ENCODE measurements around the gene UBAC2.

The UBAC2 gene

DNA sequence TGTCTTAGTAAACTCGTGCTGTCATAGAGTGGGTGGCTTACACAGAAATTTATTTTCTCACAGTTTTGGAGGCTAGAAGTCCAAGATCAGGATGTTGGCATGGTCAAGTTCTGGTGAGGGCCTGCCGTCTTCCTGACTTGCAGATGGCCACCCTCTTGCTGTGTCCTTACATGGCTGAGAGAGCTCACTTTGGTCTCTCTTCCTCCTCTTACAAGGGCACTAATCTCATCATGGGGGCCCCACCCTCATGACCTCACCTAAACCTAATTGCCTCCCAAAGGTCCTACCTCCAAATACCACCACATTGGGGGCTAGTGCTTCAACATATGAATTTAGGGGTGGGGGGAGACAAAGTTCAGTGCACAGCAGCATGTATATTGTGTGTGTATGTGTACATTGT is 71.8 kb downstream of the UBAC2 start:
- no peak for DNase-seq

DNA sequence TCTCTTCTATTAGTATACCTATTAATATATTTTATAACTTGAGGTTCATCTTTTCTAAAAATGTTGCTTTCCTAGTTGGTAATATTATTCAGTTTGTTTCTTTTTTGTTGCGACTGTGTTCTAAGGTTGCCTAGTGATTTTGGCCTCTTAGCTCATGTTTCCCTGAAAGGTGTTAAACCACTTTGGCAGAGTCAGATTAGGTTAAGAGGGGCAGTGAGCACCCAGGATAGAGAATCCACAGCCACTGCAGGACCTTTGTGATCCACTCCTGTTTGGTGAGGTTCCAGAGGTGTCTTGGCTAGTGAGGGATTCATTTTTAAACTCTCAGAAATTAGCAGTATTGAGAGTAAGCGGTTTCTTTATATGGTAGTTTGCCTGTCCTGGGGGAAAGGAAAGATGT is 72.5 kb downstream of the UBAC2 start:
- no peak for DNase-seq

DNA sequence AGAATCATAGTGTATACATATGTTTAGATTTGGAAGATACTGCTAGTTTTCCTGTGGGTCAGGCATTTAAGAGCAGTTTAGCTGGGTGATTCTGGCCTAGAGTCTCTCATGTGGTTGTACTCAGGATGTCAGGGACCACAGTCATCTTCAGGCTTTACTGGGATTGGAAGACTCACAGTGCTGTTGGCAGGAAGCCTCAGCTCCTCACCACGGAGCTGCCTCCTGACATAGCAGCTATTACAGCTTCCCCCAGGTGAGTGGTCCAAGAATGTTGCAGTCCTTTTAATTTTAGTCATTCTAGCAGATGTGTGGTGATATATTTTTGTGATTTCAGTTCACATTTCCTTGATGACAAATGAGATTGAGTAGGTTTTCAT is 74.4 kb downstream of the UBAC2 start:
- DNase-seq, result no peak

DNA sequence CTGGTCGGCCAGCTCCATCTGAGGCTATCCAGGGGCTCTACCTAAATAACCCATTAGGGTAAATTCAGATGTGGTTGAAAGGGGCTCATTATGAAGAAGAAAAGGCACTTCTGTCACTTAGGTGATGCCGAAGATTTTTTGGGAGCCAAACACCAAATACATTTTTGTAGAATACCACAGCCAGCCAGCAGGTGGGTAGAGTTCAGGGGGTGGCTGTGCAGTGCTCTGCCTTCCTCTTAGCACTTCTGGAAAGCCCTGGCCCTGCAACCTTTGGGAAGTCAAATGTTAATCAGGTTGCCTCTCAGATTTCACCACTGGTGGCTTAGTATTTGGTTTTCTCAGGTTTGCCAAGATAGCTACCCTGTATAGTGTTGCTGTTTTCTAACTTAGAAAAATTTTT is 76.1 kb downstream of the UBAC2 start:
- no peak for DNase-seq

DNA sequence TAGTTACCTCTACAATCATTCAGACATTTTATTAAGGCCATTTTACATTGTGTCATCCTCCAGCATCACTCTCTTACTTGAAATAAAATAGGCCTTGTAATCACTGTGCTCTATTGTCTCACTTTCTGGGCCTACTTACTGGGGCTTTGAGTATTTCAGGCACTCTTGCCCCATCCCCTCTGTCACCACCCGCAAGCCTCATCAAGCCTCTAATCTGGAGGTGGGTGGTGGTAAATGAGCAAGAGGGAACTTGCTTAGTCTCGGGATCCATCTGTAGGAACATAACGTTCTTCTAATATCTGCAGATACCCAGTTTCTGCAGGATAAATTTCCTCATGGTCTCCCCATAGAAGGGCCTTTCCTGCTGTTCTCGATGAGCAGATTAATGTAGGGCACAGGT is 77.0 kb downstream of the UBAC2 start:
- no peak for DNase-seq

DNA sequence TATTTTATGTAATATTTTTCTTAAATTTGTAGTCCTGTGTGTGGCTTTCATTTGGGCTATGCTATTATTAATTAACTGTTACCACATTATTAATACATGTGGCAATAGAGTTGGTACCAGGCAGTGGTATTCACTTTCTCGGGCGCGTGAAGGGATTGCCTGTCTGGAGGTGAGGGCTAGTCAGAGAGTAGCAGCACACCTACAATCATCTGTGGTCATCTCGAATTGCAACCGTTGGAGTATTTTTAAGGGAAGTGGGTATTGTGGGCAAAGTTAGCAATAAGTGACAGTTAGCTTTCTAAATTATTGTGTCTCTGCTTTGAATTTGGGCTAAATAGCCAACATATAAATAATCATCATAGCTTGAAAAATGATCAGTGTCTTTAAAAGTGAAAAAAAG is 77.5 kb downstream of the UBAC2 start:
- no peak for DNase-seq

DNA sequence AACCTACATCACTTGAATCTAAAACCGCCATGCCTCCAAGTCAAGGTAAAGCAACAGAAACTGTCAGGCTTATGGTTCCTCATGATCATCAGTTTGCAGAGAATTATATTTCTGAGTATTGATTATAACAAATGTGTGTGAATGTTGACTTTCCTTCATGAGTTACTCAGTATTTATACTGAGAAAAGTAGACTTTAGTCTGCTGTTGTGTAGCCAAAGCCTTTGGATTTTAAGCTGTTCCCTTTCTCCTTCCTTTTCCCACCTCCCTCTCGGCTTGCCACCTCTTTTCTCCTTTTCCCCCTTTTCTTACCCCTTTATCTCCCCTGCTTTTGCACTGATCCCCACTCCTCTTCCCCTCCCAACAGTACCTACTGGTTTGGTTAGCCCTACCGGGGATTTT is 78.2 kb downstream of the UBAC2 start:
- no peak for DNase-seq

DNA sequence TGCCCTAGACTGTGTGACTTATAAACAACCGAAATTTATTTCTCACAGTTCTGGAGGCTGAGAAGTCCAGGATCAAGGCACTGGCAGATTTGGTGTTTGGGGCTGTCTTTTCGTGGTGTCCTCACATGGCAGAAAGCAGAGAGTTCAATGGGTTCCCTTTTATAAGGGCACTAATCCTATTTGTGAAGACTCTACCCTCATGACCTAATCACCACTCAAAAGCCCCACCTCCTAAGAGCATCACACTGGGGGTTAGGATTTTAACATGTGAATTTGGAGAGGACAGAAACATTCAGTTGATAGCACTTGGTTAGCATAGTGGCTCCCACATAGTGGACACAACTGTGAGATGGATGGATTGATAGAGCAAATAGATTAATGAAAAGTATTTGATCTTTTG is 79.0 kb downstream of the UBAC2 start:
- DNase-seq, result no peak

DNA sequence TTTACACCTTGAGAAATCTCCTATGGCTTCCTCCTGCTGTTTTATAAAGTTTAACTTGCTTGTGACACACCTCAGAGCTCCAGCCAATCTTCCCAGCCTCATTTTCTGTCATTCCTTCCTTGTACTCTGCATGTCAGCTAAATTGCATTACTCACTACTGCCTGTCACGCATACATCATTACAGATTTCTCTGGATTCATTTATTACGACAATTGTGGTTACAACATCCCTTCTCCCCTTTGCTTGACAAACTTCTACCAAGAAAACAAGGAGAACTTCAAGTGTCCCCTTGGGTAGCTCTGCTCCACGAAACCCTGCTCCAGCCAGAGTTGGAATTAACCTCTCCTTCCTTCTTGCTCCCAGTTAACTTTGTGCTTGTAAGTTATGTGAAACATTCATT is 79.5 kb downstream of the UBAC2 start:
- no peak for DNase-seq

DNA sequence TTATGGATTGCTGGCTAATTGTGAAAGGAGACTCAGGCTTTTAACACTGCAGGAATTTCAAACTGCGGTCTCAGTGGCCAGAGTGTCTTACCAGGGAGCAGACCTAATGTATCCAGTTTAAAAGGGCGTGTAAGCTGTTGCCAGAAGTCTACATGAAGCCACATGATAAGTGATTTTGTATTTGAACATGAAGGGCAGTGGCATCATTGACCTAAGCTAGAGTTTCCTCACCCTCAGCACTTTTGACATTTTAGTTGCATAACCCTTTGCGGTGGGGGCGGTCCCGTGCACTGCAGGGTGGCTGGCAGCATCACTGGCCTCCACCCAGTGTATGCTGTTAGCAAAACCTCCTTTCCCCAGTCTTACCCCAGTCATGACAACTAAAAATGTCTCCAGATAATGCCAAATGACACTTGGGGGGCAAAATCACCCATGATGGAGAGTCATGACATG is 81.2 kb downstream of the UBAC2 start:
- no peak for DNase-seq

DNA sequence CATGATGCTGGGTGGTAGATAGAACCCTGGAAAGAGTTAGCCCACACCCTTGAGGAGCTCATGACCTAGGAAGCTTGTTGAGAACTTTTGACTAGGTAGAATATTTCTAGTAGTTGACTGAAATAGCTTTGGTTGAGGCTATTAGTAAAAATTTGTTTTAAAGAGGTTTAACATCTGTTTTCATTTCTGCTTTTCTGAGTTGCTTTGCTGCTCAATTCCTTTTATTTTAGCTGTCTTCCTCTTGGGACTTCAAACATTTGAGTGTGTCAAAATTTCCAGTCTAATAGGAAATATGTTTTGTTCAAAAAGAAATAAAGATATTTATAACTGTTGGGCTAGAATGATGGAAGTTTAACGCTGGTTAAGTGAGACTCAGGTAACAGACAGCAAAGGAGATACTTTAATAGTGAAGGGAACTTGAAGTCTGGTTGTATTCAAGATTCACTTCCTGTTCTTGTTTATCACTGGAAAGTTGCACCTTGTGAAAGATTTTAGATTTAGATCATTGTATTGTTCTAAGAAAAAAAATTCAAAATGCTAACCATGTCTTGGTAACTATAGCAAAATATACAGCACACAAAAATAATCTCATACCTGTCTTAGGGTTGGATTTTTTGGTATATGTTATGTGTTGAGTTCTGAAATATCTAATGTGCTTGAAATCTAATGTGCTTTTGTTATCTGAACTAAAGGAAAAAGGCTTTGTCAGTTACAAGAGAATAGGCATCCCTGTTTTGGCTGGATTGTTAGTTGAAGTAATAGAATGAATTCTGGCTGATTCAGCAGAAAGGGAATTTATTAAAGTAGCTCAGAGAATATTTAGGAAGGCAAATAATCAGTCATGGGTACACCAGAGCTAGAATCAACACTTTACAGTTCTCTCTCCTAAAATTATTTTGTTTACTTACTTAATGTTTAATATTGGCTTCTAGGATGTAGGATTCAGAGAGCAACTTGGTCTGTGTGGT is 81.9 kb downstream of the UBAC2 start:
- no peak for DNase-seq

DNA sequence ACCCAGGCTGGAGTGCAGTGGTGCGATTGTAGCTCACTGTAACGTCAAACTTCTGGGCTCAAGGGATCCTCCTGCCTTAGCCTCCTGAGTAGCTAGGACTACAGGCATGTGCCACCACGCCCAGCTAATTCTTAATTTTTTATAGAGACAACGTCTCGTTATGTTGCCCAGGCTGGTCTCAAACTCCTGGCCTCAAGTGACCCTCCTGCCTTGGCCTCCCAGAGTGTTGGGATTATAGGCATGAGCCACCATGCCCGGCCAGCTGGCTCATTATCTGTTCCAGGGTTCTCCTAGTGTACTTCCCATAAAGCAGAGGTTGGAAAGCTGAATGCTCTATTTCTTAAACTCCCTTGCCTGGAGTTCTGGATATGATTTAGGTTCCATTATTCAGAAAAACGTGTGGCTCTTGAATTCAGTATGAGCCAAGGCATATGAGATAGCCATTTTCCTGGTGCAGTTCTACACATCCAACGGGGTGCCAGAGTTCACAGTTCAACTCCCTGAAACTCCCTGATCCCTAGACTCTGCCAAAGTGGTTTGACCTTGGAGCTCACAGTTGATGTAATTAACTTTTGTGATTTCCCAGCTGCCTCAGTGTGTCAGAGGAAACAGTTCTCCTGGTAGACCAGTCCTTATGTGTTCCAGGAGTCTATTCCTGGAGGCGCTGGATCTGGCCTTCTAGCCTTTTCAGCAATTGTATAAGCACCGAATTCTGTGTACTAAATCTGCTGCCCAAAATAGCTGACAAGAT is 85.0 kb downstream of the UBAC2 start:
- DNase-seq, result no peak

DNA sequence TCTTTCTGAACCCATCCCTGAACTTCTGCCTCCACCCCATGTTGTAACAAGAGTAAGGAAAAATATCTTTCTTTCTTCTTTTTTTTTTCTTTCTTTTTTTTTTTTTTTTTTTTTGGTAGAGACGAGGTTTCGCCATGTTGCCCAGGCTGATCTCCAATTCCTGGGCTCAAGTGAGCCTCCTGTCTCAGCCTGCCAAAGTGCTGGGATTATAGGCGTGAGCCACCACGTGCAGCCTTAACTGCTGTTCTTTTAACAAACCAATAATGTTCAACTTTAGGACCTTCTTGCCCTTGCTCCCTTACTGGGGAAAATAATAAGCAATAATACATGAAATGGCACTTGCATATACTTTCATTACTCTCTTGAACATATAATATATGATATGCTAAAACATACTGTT is 86.9 kb downstream of the UBAC2 start:
- no peak for DNase-seq

DNA sequence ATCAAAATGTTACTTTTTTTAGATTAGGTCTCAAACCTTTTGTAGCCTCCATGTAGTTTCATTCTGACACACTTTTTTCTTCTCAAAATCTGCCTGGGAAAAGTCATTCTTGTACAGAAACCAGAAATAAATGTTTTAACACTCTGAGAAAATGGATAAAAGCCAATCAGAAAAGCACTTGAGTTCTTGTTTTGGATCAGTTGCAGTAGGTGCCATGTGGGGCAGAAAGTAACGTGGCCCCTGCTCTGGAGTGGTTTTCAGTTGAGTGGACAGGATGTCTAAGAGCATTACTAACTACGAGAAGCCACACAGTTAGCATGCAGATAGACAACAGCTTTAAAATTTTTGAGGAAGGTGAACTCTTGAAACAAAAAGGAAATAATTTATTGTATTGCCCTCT is 87.4 kb downstream of the UBAC2 start:
- no peak for DNase-seq

DNA sequence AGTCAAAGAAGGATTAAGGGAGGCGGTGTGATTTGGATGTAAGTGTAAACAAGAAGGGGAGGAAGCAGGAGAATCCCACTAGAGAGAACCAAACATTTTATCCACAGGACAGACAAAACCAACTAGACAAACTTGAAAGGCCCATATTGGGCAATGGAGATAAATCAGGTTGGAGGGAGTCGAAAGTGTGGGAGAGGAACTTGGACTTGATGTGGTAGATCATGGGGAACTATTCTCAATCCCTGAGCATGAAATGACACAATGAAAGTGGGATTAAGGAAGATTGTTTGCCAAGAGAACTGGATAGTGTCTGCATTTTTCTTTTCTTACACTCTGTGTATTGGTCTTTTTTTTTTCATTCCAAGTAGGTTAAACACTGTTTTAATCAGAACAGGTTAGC is 88.6 kb downstream of the UBAC2 start:
- DNase-seq, result no peak

DNA sequence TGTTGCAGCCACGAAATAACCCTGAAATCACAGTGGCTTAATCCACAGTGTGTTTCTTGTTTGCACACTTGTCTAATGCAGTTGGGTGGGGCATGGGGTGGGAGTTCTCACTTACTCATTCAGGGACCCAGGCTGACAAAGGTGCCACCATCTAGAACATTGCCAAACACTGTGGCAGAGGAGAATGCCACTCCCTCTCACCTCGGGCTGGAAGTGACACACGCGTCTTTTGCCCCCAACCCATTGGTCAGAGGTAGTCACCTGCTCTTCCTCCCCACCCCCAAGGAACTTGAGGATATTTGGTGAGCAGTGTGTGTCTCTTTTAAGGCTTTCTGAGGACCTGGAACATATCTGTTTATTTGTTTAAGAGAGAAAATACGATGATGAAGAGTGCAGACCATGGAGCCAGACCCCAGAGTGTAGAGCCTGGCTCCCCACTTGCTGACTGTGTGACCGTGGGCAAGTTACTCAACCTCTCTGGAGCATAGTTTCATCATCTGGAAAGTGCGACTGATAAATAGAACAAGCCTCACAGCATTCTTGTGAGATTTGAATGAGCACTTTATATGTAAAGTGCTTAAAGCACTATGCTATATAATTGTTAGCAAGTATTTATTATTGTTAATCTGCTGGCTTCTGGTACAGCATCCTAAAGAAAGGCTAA is 89.2 kb downstream of the UBAC2 start:
- no peak for DNase-seq

DNA sequence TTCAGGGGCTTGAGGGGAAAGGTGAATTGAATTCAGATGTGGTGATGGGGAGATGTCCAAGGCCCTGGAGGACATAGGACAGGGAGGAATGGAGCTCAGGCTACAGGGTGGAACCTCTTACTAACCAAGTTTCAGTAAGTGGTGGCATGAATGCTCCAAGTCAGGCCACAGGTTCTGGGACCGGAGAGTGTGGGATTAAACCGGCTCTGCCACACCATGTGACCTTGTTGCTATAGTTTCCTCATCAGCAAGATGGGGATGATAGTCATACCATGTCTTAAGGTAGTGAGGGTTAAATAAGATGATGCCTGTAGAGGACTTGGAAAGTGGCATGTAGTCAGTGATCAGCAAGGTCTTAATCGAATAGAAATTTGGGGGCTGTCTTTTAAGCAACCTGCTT is 90.2 kb downstream of the UBAC2 start:
- no peak for DNase-seq

DNA sequence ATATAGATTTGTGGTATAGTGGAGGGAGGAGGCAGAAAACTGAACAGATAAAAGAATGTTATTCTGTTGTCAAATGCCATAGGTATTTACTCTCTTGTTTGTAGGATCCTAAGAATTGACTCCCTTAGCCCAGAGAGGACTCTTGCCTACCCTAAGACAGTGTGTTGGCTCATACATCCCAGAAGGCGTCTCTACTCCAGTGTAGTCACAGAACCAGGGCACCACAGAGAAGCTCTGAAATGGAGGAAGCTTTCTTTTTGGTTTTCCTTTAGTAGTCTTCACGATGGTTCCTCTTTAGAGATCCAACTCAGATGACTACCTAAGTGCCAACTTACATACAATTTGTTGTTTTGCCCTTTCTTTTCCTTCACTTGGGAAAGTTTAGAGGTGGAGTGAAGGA is 92.5 kb downstream of the UBAC2 start:
- no peak for DNase-seq

DNA sequence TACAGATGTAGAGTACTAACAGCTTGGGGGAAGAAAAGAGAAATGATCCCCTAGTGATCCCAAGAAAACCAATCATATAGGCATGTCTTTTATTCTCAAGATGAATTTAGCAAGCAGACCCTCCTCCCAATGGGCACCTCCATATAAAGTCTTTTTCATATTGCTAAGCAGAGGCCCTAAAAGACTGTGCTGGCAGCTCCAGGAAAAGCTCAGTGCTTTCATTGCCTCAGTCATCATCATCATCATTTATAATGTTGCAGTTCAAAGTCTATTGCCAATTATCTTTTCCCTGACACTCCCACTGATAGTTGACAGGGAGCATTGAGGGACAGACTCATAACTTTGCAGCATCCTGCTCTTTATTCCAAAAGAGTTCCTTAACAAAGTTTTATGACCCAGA is 93.5 kb downstream of the UBAC2 start:
- no peak for DNase-seq

DNA sequence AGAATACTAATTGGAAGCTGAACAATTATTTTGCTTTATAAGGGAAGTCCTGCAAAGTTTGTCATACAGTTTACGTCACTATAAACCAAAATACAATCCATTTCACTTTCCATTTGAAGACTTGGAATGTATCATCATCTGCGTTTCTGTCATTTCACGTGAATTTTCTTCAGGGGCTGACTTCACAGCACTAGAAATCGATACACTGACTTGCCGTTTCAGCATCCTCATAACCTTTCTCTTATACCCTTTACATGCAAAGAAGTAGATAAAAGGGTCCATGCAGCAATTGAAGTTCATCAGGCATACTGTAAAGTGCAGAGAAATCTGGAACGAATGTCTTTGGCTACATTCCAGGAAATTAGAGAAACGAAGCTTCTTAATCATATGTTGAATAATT is 94.3 kb downstream of the UBAC2 start:
- DNase-seq, result no peak

DNA sequence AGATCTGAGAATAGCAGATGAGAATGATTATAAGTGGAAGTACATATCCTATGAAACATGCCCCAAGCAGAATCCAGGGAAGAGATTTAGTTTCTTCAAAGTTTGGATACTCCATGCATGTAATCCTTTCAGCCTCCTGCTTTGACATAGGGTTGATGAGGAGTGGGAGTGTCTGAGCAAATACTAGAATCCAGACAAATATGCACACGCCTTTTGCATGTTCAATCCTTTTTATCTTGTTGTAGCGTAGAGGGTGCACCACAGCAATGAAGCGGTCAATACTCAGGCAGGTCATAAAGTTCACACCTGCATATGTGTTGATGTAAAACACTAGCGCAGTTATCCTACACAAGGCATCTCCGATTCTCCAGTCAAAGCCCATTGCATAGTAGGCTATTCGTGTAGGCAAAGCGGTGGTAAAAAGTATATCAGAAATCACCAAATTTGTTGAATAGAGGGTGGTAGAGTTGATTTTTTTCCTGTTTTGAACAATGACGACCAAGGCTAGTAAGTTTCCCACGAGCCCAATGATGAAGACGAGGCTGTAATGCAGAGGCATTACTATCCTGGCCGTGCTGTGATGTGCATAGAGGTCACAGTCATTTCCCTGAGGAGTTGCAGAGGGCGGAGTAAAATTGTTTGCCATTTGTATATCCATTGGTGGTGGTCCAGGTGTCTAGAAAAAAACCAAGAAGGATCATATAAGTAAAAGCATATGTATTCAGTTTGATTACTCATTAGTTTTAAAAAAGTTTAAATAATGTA is 95.0 kb downstream of the UBAC2 start:
- DNase-seq, result no peak

DNA sequence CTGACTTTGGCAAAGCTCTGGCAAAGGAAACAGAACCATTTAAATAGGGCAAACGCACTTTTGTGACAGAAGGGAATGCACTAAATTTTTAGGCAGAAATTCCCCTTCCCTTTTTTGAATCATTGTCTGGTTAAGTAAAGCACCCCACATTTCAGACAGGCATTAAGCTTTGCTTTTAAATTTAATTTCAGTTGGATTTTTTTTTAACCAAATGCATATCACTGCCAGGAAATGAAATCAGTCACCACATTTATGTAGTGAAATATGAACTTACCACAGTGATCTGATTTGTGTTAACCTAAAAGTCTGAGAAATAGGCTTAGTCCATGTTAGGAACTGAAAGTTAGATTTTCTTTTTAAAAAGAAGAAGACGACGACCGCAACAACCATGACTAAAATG is 95.7 kb downstream of the UBAC2 start:
- DNase-seq, result no peak

DNA sequence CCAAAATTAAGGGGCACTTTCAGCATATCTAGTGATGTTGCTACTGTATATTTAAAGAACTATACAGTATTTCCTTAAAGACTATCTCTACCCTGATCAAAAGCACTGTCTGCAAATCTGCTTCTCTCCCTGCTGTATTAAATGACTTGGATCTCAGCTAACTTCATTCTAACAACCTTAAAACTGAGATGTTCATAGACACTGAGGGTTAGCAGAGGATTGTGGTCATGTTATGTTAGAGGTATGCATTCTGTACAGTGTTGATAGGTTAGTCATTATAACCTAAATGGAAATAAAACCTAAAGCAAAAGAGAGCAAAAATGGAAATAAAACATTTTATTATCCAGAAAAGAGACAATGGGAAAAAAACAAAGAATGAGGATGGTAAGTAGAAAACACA is 96.7 kb downstream of the UBAC2 start:
- DNase-seq, result no peak
